Large intestine (tissue), 3 donors: ENCODE results near the gene LRRC28. TPM values are rescaled to one million over a fixed set of nuclear protein-coding genes. Genes with fewer than 3 reads are reported as not detected.

Source experiments
- DNase-seq, 2 donors: peaks; one replicate each; pipeline versions ENCODE4 v3.0.0 to v3.0.0-alpha.2; 2013
- H3K27ac ChIP-seq: one replicate; pipeline ENCODE4 v1.5.1; 2013; ENCODE audit warnings: low read length
- H3K27me3 ChIP-seq: 2 replicates; pipeline ENCODE4 v1.6.1; 2013; ENCODE audit warnings: low read length; ENCODE audit not compliant: control insufficient read depth, insufficient read depth
- H3K36me3 ChIP-seq: 2 replicates; pipeline ENCODE4 v1.6.1; 2013; ENCODE audit warnings: low read length; ENCODE audit not compliant: control insufficient read depth, insufficient read depth
- H3K4me1 ChIP-seq: one replicate; pipeline ENCODE4 v1.6.1; 2013; ENCODE audit warnings: low read length; ENCODE audit not compliant: control insufficient read depth, insufficient read depth
- H3K4me3 ChIP-seq: one replicate; pipeline ENCODE4 v1.5.1; 2013; ENCODE audit warnings: low read length
- H3K9me3 ChIP-seq: one replicate; pipeline ENCODE4 v1.6.1; 2013; ENCODE audit warnings: mild to moderate bottlenecking, low read depth, low read length, moderate library complexity; ENCODE audit not compliant: control insufficient read depth
- WGBS: methylation state at CpG from one replicate; pipeline ENCODE4 v1.1.5; 2013; ENCODE audit warnings: low lambda C conversion rate; ENCODE audit not compliant: insufficient coverage; 5-methylcytosine and 5-hydroxymethylcytosine counted together
- polyA plus RNA-seq: library from polyadenylated mRNA; unstranded; fragments of 120-200 nt; gene quantifications from one replicate; pipeline ENCODE4 v1.2.1, GENCODE V29; 2013

Gene LRRC28
- polyA plus RNA-seq, 1 donor: 40.4 TPM

DNA sequence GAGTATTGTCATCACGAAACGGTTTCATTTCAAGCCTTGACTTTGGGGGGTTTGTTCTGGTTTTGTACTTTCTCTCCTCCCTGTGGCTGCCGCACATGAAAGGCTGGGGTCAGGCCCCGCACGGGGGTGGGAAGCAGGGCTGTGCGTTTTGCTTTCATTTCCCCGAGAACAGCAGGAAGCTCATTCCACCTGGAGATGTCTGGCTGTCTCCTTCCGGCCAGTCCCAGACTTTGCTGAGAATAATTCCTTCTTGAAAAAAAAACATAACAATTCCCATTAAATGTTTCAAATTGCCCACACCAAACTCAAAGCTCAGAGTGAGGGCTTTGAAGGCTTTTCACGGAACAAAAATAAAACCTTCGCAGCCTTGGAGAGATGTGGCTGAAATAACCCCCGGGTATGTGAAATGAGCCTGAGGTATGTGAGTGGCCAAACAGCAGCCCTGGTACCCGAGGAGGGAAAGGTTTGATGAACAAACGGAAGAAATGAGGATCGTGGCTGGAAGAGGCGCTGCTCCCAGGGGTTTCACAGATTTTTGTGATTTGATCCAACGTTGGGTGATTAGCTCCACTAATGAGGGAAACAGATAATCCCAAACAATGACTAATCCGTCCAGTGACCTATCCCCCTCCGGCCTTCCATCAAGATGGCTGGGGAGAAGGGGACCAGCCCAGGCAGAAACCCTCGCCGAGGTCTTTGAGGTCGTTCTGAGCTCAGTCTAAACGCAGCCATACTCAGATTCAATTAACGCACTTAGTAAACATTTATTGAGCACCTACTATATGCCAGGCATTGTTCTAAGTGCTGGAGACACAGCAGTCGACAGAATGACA, 187.6 kb downstream of the LRRC28 start:
- H3K9me3 ChIP-seq: no peaks in the 10 kb centered on the region
- no peak overlapping the region for H3K27ac ChIP-seq
- H3K4me1 ChIP-seq: peaks cover 20% of the 10 kb centered on the region
- H3K27me3 ChIP-seq: no peaks in the 10 kb centered on the region
- 64% methylated on average over 3 of the region's 24 CpGs for WGBS
- no peak for DNase-seq
- no peaks in the 10 kb centered on the region for H3K36me3 ChIP-seq
- H3K4me3 ChIP-seq: no peak overlapping the region

DNA sequence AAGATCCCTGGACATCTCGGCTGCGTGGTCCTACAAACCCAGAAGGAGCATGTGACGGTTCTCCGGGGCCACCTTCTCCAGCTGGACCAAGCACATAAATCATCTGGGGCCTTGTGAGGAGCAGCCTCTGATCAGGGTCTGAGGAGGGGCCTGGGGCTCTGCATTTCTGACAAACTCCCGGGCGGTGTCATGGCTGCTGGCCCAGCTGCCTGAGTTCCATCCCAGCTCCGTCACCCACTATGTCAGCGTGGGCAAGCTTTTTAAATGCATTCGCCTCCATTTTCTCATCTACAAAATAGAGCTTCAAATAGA, 188.2 kb downstream of the LRRC28 start:
- Histone ChIP-seq H3K27me3 (no peaks in the 10 kb centered on the region), H3K4me1 (peaks cover 15% of the 10 kb centered on the region), H3K36me3 (no peaks in the 10 kb centered on the region), H3K9me3 (no peaks in the 10 kb centered on the region), H3K27ac (no peak overlapping the region), H3K4me3 (no peak overlapping the region)
- WGBS: 100% methylated on average over 1 of the region's 9 CpGs
- DNase-seq: no peak

DNA sequence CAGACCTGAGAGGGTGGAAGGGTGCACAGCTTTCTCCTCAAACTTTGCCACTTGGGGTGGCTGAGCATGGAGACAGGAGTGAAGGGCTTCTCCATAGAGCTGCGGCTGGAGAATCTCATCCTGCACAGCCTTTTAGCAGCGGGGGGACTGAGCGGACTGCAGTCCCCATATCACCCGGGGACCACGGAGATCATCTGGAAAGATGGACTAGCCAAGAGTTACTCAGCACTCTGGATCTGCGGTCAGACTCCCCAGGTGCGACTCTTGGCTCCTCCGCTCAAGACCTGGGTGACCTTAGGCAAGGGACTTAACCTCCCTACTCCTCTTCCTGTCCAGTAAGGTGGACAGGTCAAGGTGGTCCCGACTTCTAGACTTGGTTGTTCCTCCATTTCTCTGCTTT, 188.7 kb downstream of the LRRC28 start:
- WGBS: no CpG with 5 or more reads among the region's 9 CpGs
- no peaks in the 10 kb centered on the region for H3K27me3 ChIP-seq
- DNase-seq: no peak
- H3K4me1 ChIP-seq: peaks cover 10% of the 10 kb centered on the region
- no peaks in the 10 kb centered on the region for H3K36me3 ChIP-seq
- H3K4me3 ChIP-seq: no peak overlapping the region
- H3K9me3 ChIP-seq: no peaks in the 10 kb centered on the region
- no peak overlapping the region for H3K27ac ChIP-seq

Other genes with a start within 250 kb of the LRRC28 start
- 0.04 TPM for gene PGPEP1L, start 243.7 kb upstream of the LRRC28 start, polyA plus RNA-seq
- 29.4 TPM for gene SYNM, start 146.4 kb upstream of the LRRC28 start, polyA plus RNA-seq
- 16.3 TPM for gene TTC23, start 1.9 kb upstream of the LRRC28 start, polyA plus RNA-seq